Coronary artery (tissue), 2 donors: ENCODE measurements around the gene GABRG3.

Source experiments
- DNase-seq: peaks from one replicate; pipeline ENCODE4 v3.0.0-alpha.2; 2017; ENCODE audit warnings: low spot score
- H3K27ac ChIP-seq, 2 donors: fragments of 200-600 bp; sonication (generic); one replicate each; pipeline ENCODE4 v1.5.1; 2016 to 2019
- H3K4me3 ChIP-seq: fragments of 200-600 bp; sonication (generic); 2 replicates; pipeline ENCODE4 v1.5.1; 2016; ENCODE audit warnings: mild to moderate bottlenecking, moderate library complexity
- CTCF ChIP-seq: fragments of 200-600 bp; sonication (generic); IDR thresholded peaks from one replicate; pipeline ENCODE4 v1.5.1; 2019; ENCODE audit warnings: antibody characterized with exemption

Gene GABRG3

GRCh38 chr15:27234593-27234992 lies 263.6 kb downstream of the GABRG3 start:
- no peak for TF ChIP-seq CTCF
- no peak for DNase-seq

DNA sequence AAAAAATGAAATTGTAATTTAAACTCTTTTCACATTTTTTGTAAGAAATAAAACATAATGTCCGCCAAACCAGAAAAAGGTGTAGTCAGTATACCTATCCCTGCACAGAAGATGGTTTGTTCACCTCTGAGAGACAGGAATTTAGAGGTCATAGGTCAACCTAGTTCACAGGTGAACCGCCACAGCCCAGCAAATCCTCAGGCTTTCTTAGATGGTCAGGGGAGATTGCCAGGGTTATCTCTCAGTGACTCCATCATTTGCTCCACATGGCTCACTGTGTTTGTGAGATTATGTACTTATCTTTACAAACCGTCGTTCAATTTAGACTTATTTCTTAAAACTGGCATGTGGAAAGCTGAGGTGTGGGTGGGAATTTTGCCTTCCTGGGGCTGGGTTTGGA lies 264.2 kb downstream of the GABRG3 start:
- no peak for DNase-seq
- TF ChIP-seq CTCF, result no peak
- H3K27ac ChIP-seq, result no peak overlapping the region

More at GRCh38 chr15:27234593-27234992, 263.6 kb downstream of the GABRG3 start:
- H3K27ac ChIP-seq, result no peak overlapping the region
- H3K4me3 ChIP-seq, result no peak overlapping the region

GRCh38 chr15:27235681-27236080 lies 264.7 kb downstream of the GABRG3 start:
- Histone ChIP-seq H3K4me3 (no peak overlapping the region), H3K27ac (no peak overlapping the region)
- no peak for TF ChIP-seq CTCF
- DNase-seq, result no peak

More for the DNA sequence above, 264.2 kb downstream of the GABRG3 start:
- H3K4me3 ChIP-seq, result no peak overlapping the region

GRCh38 chr15:27237319-27237939 lies 266.4 kb downstream of the GABRG3 start:
- no peak for TF ChIP-seq CTCF
- DNase-seq, result no peak
- Histone ChIP-seq H3K27ac (no peak overlapping the region), H3K4me3 (no peak overlapping the region)

- Histone ChIP-seq H3K4me3 (no peak overlapping the region), H3K27ac (no peak overlapping the region)
- no peak for DNase-seq
- no peak for TF ChIP-seq CTCF
Observed at GRCh38 chr15:27238209-27238608, 267.2 kb downstream of the GABRG3 start.

DNA sequence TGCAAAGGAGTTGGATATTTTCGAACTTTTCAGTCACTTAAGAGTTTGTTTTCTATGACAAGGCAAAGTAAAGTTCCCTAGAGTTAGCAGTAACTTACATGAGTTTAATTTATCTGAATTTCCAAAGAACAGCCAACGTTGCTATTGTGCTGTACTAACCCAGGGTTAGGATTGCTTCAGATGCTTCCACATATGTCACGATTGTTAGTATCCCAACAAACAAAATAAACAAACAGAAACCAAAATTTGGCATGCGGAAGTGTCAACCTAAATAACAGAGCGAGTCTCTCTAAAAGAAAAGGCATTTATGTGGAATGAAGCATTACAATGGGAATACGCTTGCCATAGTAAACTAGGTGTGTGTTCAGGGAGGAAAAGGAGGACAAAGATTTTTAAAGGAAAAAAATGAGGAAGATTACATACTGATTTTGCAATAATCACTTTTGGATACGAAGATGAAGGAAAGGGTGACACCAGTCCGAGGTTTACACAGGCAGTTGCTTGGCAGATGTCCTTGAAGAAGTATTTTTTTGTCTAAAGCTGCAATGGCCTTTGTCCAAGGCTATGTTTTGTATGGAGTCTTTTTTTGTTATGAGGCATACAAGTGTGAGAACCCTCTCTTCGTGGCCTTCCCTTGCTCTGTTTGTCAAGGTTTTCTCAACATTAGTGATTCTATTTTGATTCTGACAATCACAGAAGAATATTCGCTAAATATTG lies 267.9 kb downstream of the GABRG3 start:
- TF ChIP-seq CTCF, result no peak

GRCh38 chr15:27241943-27242342 lies 271.0 kb downstream of the GABRG3 start:
- DNase-seq, result no peak
- Histone ChIP-seq H3K27ac (no peak overlapping the region), H3K4me3 (no peak overlapping the region)
- no peak for TF ChIP-seq CTCF

More for the DNA sequence above, 267.9 kb downstream of the GABRG3 start:
- no peak for DNase-seq
- Histone ChIP-seq H3K27ac (no peak overlapping the region), H3K4me3 (no peak overlapping the region)
